Activated T-cell treated with anti-CD3 and anti-CD28 coated beads, Interleukin-2, amount 50 U/mL, for 4 hours (primary cell): ENCODE data around the gene GRID2IP. TPM values are rescaled to one million over a fixed set of nuclear protein-coding genes. Genes with fewer than 3 reads are reported as not detected.

Experiments used
- total RNA-seq, 3 donors: library from RNA; stranded (reverse); gene quantifications; one replicate each; pipeline ENCODE4 v1.2.1, GENCODE V29; 2021

Gene GRID2IP
- total RNA-seq, 3 donors from 2014 or later: 0.13 TPM; not detected in 2

Other genes starting within 250 kb of the GRID2IP start
- gene FAM220A, start 202.5 kb downstream of the GRID2IP start, total RNA-seq: 10 to 100 TPM in 1 of 3 donors, 1 to 10 TPM in 2; 9.0 to 10.7 (median 9.5) TPM
- gene RAC1, start 176.9 kb downstream of the GRID2IP start, total RNA-seq: 100 to 1,000 TPM; 160 to 195 (median 171) TPM
- 10 to 100 TPM; 12.0 to 15.0 (median 12.8) TPM for gene DAGLB, start 103.5 kb downstream of the GRID2IP start, total RNA-seq
- gene KDELR2, start 67.3 kb downstream of the GRID2IP start, total RNA-seq: 10 to 100 TPM; 74.7 to 76.8 (median 75.1) TPM
- gene ZDHHC4, start 26.0 kb upstream of the GRID2IP start, total RNA-seq: 10 to 100 TPM; 23.6 to 33.5 (median 27.5) TPM
- 10 to 100 TPM; 51.4 to 60.1 (median 59.1) TPM for gene INTS15, start 38.6 kb upstream of the GRID2IP start, total RNA-seq
- gene ZNF853, start 64.1 kb upstream of the GRID2IP start, total RNA-seq: 1 to 10 TPM; 2.2 to 3.5 (median 3.0) TPM
- 10 to 100 TPM; 30.9 to 32.6 (median 32.1) TPM for gene ZNF316, start 85.9 kb upstream of the GRID2IP start, total RNA-seq
- 10 to 100 TPM; 15.0 to 21.0 (median 17.7) TPM for gene ZNF12, start 155.5 kb upstream of the GRID2IP start, total RNA-seq
- gene RSPH10B2, start 202.6 kb upstream of the GRID2IP start, total RNA-seq: under 1 TPM; 0.13 to 0.54 (median 0.35) TPM